ACC112 (cell line): ENCODE measurements around the gene KAT6B.

Source experiments
- H2AFZ ChIP-seq: fragments of 200-600 bp; sonication (generic); one replicate; pipeline ENCODE4 v1.6.0; 2017; ENCODE audit warnings: antibody characterized with exemption, low read length; ENCODE audit not compliant: unreplicated experiment
- H3K27ac ChIP-seq: fragments of 200-600 bp; sonication (generic); 2 replicates; pipeline ENCODE4 v1.5.1; 2014; ENCODE audit warnings: low read depth, mild to moderate bottlenecking, antibody characterized with exemption, low read length, moderate library complexity
- H3K27me3 ChIP-seq: fragments of 200-600 bp; sonication (generic); 2 replicates; pipeline ENCODE4 v1.6.1; 2014; ENCODE audit warnings: mild to moderate bottlenecking, antibody characterized with exemption, low read length, moderate library complexity, mixed read lengths; ENCODE audit not compliant: insufficient read depth
- H3K36me3 ChIP-seq: fragments of 200-600 bp; sonication (generic); 2 replicates; pipeline ENCODE4 v1.6.1; 2016; ENCODE audit warnings: mild to moderate bottlenecking, antibody characterized with exemption, low read length, moderate library complexity, mixed read lengths; ENCODE audit not compliant: insufficient read depth
- H3K4me1 ChIP-seq: fragments of 200-600 bp; sonication (generic); one replicate; pipeline ENCODE4 v1.6.1; 2016; ENCODE audit warnings: low read length, mixed read lengths; ENCODE audit not compliant: insufficient read depth, unreplicated experiment, control insufficient read depth
- H3K4me3 ChIP-seq: fragments of 200-600 bp; sonication (generic); 2 replicates; pipeline ENCODE4 v1.5.1; 2014; ENCODE audit warnings: mild to moderate bottlenecking, low read depth, low read length
- H3K79me2 ChIP-seq: fragments of 200-600 bp; sonication (generic); one replicate; pipeline ENCODE4 v1.6.0; 2016; ENCODE audit warnings: low read length; ENCODE audit not compliant: control insufficient read depth, unreplicated experiment, insufficient read depth

KAT6B gene

DNA sequence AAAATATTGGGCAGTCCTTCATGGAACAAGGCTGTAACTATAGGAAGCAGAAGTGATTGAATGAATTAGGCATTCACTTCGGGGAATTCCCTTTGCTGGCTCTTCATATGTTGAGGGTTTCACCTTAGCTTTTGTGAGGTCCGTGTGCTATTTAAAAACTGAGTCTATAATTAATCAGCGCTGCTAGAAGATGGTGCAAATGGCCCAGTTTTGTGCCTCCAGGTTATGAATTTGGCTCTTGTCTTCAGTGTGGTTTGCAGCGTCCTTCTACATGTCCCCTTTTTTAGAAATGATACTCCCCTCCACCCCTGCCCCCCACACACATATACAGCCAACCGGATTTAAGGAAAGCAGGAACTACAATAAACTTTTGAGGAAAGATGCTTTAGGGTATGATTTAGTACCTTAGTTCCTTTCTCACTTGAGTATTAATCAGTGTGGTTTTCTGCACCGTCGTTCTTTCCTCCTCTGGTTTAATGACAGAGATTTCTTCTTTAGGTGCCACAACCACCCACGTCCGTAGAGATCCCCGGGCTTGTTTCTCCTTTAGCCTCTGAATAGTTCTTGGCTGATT lies 174.4 kb downstream of the KAT6B start:
- Histone ChIP-seq H3K27ac (no peak overlapping the region), H3K79me2 (no peaks in the 10 kb centered on the region), H3K27me3 (no peaks in the 10 kb centered on the region), H3K4me3 (no peak overlapping the region), H3K36me3 (no peaks in the 10 kb centered on the region; the same call in 1 of the 2 replicates), H3K4me1 (no peaks in the 10 kb centered on the region), H2AFZ (no peak overlapping the region)

DNA sequence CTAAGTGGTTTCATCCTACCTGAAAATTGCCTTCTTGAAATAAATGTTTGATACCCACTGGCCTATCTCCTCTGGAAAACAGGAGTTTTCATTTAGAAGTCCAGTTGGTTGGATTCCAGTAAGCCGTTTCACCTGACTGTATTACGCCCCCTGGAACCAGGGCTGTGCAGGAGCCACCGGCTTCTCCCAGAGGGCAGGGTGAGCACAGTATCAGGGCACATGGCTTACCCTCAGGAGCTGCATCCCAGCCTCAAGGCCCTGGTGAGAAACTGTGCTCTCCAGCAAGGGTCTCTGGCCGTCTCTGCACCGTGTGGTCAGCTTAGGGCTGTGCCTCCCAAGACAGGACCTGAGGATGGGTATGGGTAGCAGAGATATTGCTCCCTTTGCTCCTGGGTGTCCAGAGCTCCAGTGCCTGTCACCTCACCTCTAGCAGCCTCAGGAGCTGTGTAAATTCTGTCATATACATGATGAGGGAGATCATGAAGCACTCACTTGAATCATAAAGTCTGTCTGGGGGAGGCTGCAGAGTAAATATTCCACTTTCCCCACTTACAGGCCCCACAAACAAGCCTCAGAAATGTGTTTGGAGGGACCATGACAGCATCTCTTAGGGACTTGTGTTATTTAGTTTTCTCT lies 175.4 kb downstream of the KAT6B start:
- Histone ChIP-seq H3K36me3 (no peaks in the 10 kb centered on the region), H3K4me1 (no peaks in the 10 kb centered on the region), H2AFZ (no peak overlapping the region), H3K27me3 (no peaks in the 10 kb centered on the region), H3K27ac (no peak overlapping the region), H3K79me2 (no peaks in the 10 kb centered on the region), H3K4me3 (no peak overlapping the region)

DNA sequence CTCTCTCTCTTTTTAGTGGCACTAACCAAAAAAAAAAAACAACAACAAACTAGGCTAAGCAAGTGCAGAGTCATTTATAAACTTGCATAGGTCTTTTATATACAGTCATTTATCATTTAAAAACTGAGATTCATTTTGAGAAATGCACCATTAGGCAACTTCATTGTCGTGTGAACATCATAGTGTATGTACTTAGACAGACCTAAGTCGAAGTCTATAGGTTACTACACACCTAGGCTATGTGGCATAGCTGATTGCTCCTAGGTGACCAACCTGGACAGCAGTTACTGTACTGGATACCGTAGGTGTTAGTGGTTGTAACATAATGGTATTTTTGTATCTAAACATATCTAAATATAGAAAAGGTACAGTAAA lies 175.9 kb downstream of the KAT6B start:
- Histone ChIP-seq H3K79me2 (no peaks in the 10 kb centered on the region), H3K4me3 (no peak overlapping the region), H3K27me3 (no peaks in the 10 kb centered on the region), H2AFZ (no peak overlapping the region), H3K4me1 (no peaks in the 10 kb centered on the region), H3K27ac (no peak overlapping the region), H3K36me3 (no peaks in the 10 kb centered on the region)

DNA sequence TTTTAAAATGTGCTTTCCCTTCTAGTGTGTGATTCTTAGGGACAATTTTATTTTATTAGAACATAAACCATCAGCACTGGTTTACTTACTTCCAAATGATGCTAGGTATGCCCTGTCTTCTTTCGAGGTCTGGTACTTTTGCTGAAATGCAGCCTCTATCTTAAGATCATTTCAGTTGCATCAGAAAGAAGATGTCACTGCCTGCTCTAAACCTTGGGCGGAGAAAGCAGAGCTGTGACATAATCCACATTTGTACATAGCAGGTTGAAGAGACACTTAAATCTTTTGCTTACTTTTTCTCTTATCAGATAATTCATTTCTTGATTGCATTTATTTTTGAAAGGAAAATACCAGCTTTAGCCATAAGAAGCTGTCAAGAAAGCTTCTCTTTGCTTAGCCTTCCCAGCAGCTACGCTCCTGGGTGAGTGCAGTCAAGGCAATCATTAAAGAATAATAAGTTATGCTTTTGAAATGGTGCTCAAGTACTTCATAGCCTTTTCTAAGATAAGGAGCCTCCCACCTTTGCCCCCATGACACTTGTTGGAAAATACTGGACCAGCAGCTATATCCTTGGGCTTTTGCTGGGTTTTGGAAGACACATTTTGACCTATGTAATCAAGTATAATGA lies 176.7 kb downstream of the KAT6B start:
- H3K36me3 ChIP-seq, result no peaks in the 10 kb centered on the region
- H3K4me3 ChIP-seq, result no peak overlapping the region
- H3K79me2 ChIP-seq, result no peaks in the 10 kb centered on the region
- H3K27ac ChIP-seq, result no peak overlapping the region
- H3K27me3 ChIP-seq, result no peaks in the 10 kb centered on the region
- no peak overlapping the region for H2AFZ ChIP-seq
- H3K4me1 ChIP-seq, result no peaks in the 10 kb centered on the region

DNA sequence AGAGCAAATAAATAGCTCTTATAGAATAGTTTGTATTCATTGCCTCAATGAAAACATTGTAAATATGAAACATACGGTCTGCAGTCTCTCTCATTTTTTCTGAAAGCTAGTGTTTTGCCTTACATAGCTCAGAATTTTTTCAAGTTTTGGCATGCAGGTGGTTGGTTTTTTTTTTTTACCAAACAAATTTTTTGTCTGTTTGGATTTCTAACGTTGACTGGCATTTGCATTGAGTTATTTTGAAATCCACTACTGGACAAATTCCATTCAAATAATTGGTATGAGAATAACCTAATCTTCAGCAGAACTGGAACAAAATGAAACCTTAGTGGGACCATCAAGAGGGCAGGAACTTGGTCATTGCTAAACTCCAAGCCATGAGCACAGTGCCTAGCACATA lies 177.5 kb downstream of the KAT6B start:
- Histone ChIP-seq H3K36me3 (no peaks in the 10 kb centered on the region), H2AFZ (no peak overlapping the region), H3K4me1 (no peaks in the 10 kb centered on the region), H3K4me3 (no peak overlapping the region), H3K27ac (no peak overlapping the region), H3K79me2 (no peaks in the 10 kb centered on the region), H3K27me3 (no peaks in the 10 kb centered on the region)

DNA sequence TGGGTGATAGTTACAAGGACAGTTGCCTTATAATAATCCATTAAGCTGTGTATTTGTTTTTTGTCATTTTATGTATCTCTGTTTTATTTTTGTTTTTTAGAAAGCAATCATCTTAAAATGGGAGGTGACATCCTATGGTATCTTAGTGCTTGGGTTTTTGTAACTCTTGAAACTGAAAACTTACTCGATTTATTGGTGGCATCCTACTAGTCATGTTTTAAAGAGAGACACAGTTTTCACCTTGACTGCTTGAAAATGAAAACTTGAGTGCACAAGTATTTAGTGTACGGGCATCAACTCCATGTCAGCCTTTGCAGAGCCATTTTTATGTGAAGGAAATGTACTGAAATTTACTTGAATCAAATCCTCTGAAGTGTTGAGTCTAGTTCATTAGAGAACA lies 181.2 kb downstream of the KAT6B start:
- Histone ChIP-seq H3K27ac (no peak overlapping the region), H3K4me1 (no peaks in the 10 kb centered on the region), H3K36me3 (no peaks in the 10 kb centered on the region), H3K79me2 (no peaks in the 10 kb centered on the region), H3K27me3 (no peaks in the 10 kb centered on the region), H3K4me3 (no peak overlapping the region), H2AFZ (no peak overlapping the region)

DNA sequence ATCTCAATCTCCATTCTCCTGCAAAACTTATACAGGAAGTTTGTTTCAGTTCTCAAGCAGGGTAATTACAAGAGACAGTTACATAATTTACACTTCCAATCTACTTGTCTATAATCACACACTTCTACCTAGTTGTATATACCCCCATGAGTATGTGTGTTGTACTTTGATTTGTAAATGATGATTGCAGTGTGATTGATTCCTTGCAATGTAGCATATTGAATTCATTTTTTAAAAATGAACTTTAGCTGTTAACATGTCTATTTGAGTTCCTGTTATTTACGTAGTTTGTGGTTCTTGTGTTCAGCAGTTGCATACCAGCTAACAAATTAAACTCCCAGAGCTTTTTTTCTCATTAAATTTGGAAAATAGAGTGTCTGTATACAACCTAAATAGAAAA lies 182.6 kb downstream of the KAT6B start:
- no peak overlapping the region for H3K4me3 ChIP-seq
- peaks cover 5% of the 10 kb centered on the region for H3K4me1 ChIP-seq
- H3K27me3 ChIP-seq, result no peaks in the 10 kb centered on the region
- H3K79me2 ChIP-seq, result no peaks in the 10 kb centered on the region
- H3K36me3 ChIP-seq, result no peaks in the 10 kb centered on the region
- H2AFZ ChIP-seq, result no peak overlapping the region
- H3K27ac ChIP-seq, result no peak overlapping the region

GRCh38 chr10:75009426-75009825 lies 183.0 kb downstream of the KAT6B start:
- Histone ChIP-seq H3K27me3 (no peaks in the 10 kb centered on the region), H3K4me1 (peaks cover 5% of the 10 kb centered on the region), H3K4me3 (no peak overlapping the region), H3K27ac (no peak overlapping the region), H3K36me3 (no peaks in the 10 kb centered on the region), H3K79me2 (no peaks in the 10 kb centered on the region), H2AFZ (no peak overlapping the region)

- H3K36me3 ChIP-seq, result no peaks in the 10 kb centered on the region
- no peak overlapping the region for H3K27ac ChIP-seq
- no peak overlapping the region for H2AFZ ChIP-seq
- no peaks in the 10 kb centered on the region for H3K27me3 ChIP-seq
- H3K79me2 ChIP-seq, result no peaks in the 10 kb centered on the region
- H3K4me3 ChIP-seq, result no peak overlapping the region
- H3K4me1 ChIP-seq, result peaks cover 5% of the 10 kb centered on the region
Observed at GRCh38 chr10:75010373-75010772, 184.0 kb downstream of the KAT6B start.

DNA sequence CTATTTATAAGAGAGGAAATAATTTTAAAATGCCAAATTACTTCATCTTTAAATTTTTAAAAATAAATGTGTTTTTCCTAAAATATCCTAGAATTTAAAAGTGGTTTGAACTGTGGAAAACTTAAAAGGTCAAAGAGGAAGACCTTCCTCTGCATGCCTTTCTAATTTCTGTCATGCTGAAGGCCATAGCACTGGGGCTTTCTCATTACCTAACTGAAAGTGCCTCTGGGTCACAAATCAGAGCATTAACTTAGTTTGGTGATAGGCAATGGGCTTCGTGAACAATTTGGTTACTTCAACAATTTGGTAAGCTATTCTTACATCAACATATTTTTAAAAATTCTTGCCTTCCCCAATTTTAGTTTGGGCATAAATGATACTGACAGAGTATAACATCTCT lies 184.8 kb downstream of the KAT6B start:
- Histone ChIP-seq H2AFZ (no peak overlapping the region), H3K27me3 (no peaks in the 10 kb centered on the region), H3K4me1 (peaks cover 5% of the 10 kb centered on the region), H3K27ac (no peak overlapping the region), H3K4me3 (no peak overlapping the region), H3K36me3 (no peaks in the 10 kb centered on the region), H3K79me2 (no peaks in the 10 kb centered on the region)

GRCh38 chr10:75012471-75012870 lies 186.1 kb downstream of the KAT6B start:
- H3K4me1 ChIP-seq, result peaks cover 5% of the 10 kb centered on the region
- no peak overlapping the region for H3K27ac ChIP-seq
- no peaks in the 10 kb centered on the region for H3K36me3 ChIP-seq
- H3K79me2 ChIP-seq, result no peaks in the 10 kb centered on the region
- no peak overlapping the region for H3K4me3 ChIP-seq
- no peaks in the 10 kb centered on the region for H3K27me3 ChIP-seq
- H2AFZ ChIP-seq, result no peak overlapping the region
